HG02759 (cell line): Measurements from ENCODE around the gene SIAH1.
"Not testable (repeated sequence)": the region's sequence is repeated elsewhere in the genome, so short reads cannot be mapped to it uniquely, and the experiment has no call there.

Source experiments
- ATAC-seq: cut with Tn5 transposase; IDR thresholded peaks from one replicate; pipeline ENCODE4 v1.9.1; 2021; ENCODE audit warnings: mild to moderate bottlenecking, moderate library complexity; ENCODE audit not compliant: unreplicated experiment

SIAH1 gene

DNA sequence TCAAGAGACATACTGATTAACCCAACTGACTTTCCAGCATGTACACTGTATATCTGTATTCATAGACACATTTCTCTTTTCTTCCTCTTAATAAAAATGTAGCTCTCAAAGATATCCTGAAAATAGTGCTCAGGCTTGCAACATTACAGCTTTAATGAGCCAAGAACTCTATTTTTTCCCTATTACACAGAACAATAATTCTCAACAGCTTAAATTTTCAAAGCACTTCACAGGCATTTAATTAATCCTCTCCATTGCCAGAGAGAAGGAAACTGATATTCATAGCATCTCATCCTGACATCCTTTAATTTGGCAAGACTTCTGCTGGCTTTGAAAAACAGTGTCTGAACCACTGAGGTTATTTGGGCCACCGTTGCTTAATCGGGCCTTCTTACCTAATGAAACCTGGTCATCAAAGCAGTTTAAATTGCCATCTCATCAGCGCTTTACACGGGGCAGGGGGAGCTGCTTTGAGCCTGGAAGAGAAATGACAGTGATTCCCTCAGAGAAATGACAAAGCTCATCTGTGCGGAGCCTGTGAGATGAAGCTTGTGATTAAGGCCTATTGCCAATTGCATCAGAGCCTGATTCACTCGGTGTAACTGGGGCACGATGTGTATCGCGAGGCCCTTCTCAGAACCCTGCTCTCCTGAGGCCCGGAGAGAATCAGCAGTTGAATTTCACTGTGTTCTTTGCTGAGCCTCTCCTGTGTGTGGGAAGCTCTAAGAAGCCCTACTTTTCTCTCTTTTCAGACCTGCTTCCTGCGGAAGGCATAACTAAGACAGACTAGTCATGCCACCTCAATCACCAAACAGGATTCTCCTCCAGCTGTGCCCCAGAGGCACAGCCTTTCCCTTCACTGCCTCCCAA lies 8.5 kb upstream of the SIAH1 start:
- ATAC-seq, result no peak

DNA sequence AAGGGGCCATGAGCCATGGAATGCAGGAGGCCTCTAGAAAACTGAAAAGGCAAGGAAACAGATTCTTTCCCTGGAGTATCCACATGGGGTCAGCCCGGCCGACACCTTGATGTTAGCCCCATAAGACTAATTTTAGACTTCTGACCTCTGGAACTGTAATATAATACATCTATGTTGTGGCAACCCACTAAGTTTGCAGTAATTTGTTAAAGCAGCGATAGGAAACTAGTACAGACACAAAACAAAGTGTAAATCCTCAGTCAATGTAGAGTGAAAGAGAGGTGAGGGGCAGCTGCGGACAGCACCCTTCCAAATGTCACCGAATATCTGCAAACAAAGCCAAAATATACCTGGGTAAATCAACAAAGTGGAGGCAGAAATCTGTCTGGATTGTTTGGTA lies 7.2 kb upstream of the SIAH1 start:
- ATAC-seq, result no peak

DNA sequence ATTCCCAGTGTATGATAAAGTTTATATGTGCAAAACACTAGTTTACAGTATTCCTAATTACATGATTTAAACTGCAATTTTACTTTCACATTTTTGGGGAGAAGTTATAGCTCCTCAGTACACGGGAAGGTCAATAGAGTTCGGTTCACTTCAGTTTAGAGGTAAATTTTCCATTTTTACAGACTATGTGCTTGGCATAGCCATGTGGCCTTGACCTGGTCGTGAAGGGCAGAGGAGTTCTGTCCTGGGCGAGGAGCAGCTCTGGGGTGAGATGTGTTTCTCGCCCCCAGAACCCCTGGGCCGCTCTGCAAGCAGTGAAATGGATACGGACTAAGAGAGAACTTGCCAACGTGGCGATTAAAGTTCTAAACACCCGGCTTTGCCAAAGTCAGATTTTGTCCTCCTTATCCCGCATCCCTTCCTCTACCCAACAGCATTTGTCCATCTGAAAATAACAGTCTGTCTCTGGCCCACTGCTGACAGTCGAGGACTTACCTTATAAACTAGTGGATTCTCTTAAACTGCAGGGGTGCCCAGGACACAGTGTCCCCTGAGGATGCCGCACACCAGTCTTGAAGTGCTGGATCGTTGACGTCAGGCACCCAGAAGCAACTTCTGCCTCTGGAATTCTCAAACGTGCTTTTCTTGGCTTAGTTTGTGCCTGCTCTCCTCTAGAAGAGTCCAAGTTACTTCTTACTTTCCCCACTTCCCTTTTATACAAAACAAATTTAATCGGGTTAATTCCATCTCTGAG lies 1.5 kb upstream of the SIAH1 start:
- no peak for ATAC-seq

DNA sequence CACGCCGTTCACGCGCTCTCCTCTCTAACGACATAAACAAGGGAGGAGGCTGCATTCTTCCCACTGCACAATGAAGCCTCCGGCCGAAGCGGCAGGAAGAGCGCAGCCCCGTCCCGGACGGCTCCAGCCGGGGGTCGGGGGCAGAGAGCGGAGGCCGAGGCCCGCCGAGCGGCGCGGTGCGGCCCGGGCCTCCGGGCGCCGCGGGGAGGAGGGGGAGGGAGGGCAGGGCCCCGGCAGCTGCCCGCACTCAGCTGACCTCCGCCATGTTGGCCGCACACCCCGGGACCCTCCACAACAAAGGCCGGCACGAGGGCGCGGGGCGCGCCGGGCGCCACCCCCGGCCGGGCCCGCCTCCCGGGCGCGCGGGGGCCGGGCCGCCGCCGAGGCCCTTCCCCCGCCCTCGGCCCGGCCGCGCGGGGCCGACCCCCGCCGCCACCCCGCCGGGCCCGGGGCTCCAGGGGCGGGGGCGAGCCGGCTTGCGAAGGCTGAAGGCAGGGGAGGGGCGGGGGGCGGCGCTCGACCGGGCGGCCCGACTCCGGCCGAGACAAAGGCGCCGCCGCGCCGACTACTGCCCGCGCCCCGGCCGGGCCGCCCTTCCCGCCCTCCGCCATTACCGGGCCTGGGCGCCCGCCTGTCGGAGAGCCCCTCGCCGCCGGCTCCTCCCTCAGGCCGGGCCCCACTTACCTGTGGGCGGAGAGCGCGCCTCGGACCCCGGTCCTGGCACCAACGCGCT lies 527 bp downstream of the SIAH1 start:
- peak; percentile 65 for ATAC-seq

DNA sequence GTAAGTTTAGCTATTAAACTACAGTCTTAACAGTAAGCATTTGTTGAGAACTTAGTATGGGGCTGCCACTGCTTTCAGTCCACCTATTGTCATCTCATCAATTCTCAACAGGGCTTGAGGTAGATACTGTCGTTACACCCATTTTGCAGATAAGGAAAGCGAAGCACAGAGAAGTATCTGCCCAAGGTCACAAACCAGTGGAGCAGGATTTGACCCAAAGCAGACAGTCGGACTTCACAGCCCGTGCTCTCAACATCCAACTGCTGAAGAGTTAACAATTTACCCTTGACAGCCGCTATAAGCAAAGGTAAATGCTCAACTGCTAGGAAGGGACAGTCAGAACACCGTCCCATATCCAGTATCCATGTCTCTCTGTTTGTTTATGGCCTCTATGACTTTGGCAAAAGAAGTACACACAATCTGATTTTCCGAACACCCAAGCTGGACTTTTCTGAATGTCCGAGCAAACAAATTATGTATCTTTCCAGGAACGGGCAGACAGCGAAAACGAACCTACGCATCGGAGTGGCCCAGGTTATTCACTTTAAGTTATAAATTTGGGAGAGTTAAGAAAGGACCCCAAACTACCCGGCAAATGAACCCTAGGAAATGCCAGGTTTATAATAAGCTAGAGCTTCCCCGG lies 1.2 kb downstream of the SIAH1 start:
- ATAC-seq, result no peak

DNA sequence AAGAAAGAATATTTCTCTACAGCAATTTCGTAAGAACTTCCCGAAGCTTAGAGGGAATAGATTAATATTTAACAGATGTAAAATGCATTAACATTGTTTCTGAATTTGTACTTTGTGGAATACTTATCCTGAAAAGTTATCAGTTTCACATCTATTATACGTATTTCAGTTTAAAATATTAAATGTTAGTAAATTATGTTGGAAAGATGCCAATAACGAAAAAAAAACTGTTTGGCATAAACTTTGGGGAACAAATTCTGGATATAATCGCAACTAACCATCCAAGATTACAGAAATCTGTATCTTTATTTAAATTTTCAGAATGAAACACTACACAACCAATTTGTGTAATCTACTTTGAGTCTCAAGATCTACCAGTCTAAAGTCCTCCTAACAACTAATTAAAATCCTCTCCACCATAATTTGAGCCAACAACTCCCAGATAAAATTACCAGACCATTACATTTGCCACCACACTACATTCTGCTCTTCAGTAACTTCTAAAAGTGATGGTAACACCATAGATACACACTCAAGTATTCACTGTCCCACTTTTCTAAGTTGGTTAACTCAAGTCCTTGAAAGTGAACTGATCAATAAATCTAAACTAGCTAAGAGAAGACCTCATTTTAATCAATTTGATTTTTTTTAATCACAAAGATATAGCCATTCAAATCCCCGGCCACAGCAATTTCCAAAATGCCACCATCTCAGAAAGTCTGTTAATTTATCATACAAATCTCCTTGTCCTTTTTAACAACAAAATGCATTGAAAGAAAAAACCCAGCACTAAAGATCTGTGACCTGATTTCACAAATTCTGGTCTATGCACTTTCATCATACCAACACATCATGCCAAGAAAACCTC lies 2.0 kb downstream of the SIAH1 start:
- ATAC-seq, result no peak

DNA sequence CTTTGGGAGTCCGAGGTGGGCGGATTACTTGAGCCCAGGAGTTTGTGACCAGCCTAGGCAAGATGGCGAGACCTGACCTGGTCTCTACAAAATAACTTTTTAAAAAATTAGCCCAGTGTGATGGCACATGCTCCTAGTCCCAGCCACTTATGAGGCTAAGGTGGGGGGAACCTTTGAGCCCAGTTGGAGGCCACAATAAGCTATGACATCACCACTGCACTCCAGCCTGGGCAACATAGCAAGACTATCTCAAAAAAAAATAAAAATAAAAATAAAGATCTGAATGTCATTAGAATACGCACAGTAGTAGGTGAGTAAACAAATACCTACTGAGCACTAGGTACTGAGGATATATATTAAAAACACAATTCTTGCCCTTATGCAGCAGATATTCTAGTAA lies 3.1 kb downstream of the SIAH1 start:
- no peak for ATAC-seq

DNA sequence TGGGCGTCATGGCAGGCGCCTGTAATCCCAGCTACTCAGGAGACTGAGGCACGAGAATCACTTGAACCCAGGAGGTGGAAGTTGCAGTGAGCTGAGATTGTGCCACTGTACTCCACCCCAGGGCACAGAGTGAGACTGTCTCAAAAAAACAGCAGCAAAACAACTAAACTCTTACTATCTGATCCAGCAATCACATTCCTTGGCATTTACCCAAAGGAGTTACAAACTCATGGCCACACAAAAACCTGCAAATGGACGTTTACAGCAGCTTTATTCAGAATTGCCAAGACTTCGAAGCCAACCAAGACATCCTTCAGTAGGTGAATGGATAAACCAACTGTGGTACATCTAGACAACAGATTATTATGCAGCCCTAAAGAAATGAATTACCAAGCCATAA lies 4.0 kb downstream of the SIAH1 start:
- no peak for ATAC-seq

DNA sequence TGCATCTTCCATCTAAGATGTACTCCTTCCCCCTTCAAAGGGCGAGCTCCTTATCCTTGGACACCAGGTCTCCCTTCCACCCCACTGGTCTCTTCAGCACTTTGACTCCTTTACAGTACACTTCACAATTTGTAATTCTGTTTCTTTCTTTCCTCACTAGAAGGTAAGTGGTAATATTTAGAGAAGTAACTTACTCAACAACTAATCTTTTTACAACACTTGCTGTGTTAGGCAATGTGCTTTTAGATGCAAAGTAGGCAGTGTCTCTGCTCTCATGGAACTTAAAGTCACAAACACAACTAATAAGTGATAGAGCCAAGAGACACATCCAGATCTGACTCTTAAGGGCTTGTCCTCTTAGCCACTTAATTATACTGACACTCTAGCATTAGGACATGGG lies 6.4 kb downstream of the SIAH1 start:
- ATAC-seq, result no peak

DNA sequence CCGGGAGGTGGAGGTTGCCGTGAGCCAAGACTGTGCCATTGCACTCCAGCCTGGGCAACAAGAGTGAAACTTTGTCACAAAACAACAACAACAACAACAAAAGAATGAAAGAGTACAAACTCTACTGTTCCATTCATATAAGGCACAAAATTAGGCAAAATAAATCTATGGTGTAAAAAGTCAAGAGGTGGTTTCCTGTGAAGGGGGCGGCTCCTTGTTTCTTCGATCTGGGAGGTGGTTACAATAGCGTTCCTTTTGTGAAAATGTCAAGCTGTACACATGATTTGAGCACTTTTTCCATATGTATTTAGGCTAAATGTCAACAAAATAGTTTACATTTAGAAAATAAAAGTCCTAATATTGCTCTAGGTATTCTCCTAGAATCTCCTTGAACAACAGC lies 6.9 kb downstream of the SIAH1 start:
- ATAC-seq, result no peak

DNA sequence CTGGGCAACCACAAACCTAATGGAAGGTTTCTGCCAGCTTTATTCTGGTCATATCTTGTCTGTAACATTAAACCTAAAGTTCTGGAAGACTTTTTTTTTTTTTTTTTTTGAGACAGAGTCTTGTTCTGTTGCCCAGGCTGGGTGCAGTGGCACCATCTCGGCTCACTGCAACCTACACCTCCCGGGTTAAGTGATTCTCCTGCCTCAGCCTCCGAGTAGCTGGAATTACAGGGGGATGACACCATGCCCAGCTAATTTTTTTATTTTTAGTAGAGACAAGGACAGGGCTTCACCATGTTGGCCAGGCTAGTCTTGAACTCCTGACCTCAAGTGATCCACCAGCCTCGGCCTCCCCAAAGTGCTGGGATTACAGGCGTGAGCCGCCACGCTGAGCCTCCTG lies 7.9 kb downstream of the SIAH1 start:
- not testable (repeated sequence) for ATAC-seq

DNA sequence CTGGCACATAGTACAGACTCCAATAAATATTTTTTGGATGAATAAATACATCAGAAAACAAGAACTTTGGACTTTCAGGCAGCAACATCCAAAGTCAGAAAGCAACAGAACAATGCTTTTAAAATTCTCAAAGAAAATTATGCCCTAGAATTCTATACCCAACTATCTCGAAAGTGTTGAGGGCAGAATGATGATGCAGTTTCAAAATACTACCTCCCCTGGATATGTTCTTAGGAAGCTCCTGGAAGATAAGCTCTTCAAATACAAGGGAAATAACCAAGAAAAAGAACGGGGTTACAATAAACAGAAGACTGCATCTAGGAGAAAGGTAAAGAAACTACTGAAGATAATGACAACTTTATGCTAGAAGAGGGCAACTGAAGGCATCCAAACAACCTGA lies 11.0 kb downstream of the SIAH1 start:
- ATAC-seq, result no peak

DNA sequence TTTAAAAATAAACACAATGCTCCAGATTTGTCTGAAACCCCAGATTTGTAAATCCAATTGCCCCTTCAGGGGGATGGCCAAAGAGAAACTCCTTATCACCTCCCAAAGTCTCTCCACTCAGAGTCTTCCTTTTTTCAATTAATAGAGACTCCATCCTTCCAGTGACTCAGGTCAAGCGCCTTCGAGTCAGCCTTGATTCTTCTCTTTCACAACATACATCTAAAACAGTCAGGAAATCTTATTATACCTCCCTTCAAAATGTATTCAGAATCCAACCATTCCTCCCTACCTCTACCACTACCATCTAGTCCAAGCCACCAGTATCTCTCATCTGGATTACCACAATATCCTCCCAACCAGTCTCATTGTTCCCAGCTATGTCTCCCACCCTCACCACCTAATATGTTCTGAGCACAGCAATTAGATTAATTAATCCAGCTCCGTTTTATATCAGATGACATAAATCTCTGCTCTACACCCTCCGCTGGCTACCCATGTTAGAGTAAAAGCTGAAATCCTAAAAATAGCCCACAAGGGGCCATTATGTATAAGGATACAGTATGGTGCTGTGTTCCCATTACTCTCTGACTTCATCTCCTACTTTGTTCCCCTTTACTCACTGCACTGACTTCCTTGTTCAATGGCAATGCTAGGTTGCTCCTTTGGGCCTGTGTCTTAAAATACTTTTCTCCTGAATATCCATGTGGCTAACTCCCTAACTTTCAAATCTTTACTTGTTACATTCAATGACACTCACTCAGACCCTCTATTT lies 11.8 kb downstream of the SIAH1 start:
- ATAC-seq, result no peak

DNA sequence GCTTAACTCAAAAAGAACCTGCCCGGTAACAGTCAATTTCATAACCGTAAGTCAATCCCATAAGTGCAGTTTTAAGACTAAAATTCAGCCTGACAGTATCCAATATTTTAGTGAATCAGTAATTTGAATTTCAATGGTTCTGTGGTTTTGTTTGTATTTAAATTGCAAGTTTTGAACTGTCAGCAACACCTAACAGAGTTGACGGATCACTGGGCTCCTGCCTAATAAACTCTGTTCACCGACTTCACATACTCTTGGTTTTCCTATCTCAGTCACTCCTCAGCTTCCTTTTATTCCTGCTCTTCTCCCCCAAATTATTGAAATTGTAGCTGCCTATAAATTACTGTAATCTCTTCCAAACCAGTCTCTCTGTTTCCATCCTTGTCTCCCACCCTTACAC lies 12.5 kb downstream of the SIAH1 start:
- no peak for ATAC-seq

DNA sequence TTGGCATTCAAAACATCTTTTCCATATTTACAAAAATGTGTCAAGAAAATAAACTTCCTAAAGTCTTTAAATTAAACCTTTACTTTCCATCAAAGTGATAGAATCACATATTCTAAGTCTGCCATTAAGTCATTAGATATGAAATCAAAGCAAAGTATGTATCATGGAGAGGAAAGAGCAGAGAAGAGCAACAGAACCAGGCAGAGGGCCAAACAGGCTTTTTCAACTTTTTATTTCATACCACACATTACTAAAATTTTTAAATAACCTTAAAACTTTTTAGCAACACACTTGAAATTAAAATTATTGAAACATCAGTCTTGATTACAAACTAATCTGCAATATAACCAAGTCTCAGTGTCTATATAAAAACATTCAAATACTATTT lies 13.8 kb downstream of the SIAH1 start:
- ATAC-seq, result no peak

DNA sequence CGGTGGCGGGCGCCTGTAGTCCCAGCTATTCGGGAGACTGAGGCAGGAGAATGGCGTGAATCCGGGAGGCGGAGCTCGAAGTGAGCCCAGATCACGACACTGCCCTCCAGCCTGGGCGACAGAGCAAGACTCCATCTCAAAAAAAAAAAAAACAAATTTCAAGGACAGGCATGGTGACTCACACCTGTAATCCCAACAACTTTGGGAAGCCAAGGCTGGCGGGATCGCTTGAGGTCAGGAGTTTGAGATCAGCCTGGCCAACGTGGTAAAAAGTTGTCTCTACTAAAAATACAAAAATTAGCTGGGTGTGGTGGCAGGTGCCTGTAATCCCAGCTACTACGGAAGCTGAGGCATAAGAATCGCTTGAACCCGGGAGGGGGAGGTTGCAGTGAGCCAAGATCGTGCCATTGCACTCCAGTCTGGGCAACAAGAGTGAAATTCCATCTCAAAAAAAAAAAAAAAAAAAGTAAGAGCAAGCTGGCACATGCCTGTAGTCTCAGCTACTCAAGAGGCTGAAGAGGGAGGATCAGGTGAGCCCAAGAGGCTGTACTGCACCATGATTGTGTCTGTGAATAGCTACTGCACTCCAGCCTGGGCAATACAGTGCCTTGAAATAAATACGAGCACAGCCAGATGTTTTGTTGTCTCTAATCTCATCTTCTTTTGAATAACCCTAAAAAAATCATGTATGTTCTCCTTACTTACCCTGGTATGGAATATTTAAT lies 14.4 kb downstream of the SIAH1 start:
- ATAC-seq, result not testable (repeated sequence)

DNA sequence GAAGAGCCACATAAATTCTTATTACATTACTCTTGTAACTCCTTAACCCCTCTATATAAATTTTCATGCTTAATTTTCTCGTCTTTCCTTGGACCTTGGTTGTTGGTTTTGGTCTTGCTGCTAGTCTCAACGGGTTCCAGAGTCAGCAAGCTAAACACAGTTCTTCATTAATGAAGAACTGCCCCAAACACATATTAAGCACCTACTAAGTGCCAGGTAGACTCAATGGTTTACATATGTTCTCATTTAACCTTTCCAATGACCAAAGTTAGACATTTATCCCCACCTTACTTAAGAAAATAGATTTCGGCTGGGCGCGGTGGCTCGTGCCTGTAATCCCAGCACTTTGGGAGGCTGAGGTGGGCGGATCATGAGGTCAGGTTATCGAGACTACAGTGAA lies 15.0 kb downstream of the SIAH1 start:
- no peak for ATAC-seq

DNA sequence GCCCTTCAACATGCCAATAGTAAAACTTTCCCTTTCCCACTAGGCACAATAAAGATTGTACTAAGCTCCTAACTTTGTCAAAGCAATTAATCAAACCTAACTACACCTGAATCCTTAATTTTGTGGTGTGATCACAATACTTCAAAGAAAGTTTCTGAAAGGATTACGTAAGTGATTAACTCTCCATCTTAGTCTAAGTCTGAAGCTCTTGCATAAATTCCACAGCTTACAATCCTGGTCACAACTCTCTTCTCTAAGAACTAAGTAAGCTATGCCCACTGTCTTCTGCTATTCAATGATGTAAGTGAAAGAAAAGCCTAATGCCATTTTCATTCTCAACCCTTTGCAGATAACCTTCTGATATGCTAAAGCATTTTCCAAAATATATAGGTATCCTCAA lies 15.4 kb downstream of the SIAH1 start:
- no peak for ATAC-seq
